Tibial nerve (tissue), 4 donors: ENCODE results near the gene NME7. TPM values are rescaled to one million over a fixed set of nuclear protein-coding genes. Genes with fewer than 3 reads are reported as not detected.

Experiments used
- DNase-seq, 2 donors: peaks; one replicate each; pipeline ENCODE4 v3.0.0-alpha.2; 2019; ENCODE audit warnings: low spot score in 2 of 2
- H3K27ac ChIP-seq, 4 donors: fragments of 200-600 bp; sonication (generic) in 3 of 4; one replicate each; pipeline ENCODE4 v1.5.1; 2017 to 2019; ENCODE audit warnings: mild to moderate bottlenecking in 1 of 4
- H3K27me3 ChIP-seq, 2 donors: fragments of 200-600 bp; sonication (generic) in 1 of 2; one replicate each; pipeline versions ENCODE4 v1.5.1 to v1.6.0; 2017 to 2019
- H3K36me3 ChIP-seq, 3 donors: fragments of 200-600 bp; sonication (generic); one replicate each; pipeline ENCODE4 v1.5.1; 2018 to 2019
- H3K4me1 ChIP-seq, 4 donors: fragments of 200-600 bp; sonication (generic) in 3 of 4; one replicate each; pipeline ENCODE4 v1.5.1; 2017 to 2019
- H3K4me3 ChIP-seq, 4 donors: fragments of 200-600 bp; sonication (generic) in 3 of 4; one replicate each; pipeline ENCODE4 v1.5.1; 2017 to 2019; ENCODE audit warnings: mild to moderate bottlenecking in 1 of 4, moderate library complexity in 1 of 4
- H3K9me3 ChIP-seq, 4 donors: fragments of 200-600 bp; sonication (generic) in 3 of 4; one replicate each; pipeline ENCODE4 v1.5.1; 2017 to 2019
- EP300 ChIP-seq, 2 donors: sonication (generic); formaldehyde crosslinking; IDR thresholded peaks; one replicate each; pipeline ENCODE4 v1.6.1; 2017; ENCODE audit warnings: antibody characterized with exemption in 2 of 2, mild to moderate bottlenecking in 1 of 2
- POLR2A ChIP-seq, 2 donors: fragments of 450-650 bp; IDR thresholded peaks; one replicate each; pipeline ENCODE4 v1.6.1; 2017; ENCODE audit warnings: antibody characterized with exemption in 2 of 2, mild to moderate bottlenecking in 2 of 2, moderate library complexity in 2 of 2
- WGBS, 2 donors: methylation state at CpG; one replicate each; pipeline ENCODE4 v1.1.5; 2018; 5-methylcytosine and 5-hydroxymethylcytosine counted together
- total RNA-seq, 4 donors: library from RNA; depleted of rRNA; stranded (reverse); fragments of >200 nt; gene quantifications; one replicate each; pipeline ENCODE4 v1.1.0, GENCODE V29; 2016
- TF ChIP-seq, protein P1 (sequence below), 5 experiments: fragments of 200-600 bp in 3 of 5; fragments of 450-650 bp in 2 of 5; sonication (generic) in 3 of 5; IDR thresholded peaks; one replicate each; pipeline ENCODE4 v1.5.1; 2016 to 2019; ENCODE audit warnings: antibody characterized with exemption in 5 of 5, mild to moderate bottlenecking in 3 of 5, moderate library complexity in 2 of 5

NME7 gene
- total RNA-seq, 4 donors from 2014 or later, result 8.2 to 26.2 (median 17.5) TPM

DNA sequence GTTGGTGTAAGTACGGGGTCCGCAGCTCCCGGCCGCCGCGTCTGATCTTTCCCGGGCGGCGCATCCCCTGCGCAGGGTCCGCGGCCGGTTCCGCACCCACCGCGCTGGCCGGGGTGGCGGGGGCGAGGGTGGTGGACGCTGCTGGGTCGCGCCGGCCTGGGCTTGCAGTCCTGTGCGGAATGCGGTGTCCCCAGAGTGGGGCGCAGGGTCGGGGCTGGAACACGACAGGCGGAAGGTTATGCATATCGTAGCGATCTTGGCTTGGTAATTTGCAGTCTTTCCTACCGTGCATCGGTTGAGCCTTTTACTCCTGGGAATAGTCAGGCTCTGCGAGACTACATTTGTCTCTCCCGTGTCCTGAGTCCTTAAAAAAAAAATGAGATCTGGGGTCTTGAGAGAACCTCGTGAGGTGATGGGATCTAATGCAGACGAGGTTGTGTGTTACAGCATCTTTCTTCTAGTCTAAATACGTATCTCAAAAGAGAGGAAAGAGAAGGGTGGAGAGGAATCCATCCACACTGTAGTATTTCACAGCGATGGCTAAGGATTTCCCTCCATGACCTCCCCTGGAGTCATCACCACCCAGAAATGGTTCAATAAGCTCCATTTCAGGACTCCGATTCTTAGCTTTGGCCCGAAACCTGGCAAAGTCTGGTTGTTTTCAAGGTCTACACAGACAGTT, 260.5 kb downstream of the NME7 start:
- no peaks in the 10 kb centered on the region for H3K36me3 ChIP-seq
- WGBS, 2 donors, result 2% methylated on average over 24 to 41 of the region's 41 CpGs
- no peak for DNase-seq
- no peaks in the 10 kb centered on the region for H3K9me3 ChIP-seq
- H3K4me1 ChIP-seq, result peaks cover 0 to 71% (median 20%) of the 10 kb centered on the region in 4 donors
- no peaks in the 10 kb centered on the region for H3K27me3 ChIP-seq
- peak overlapping the region; percentile 71 to 78 (median 74) for H3K4me3 ChIP-seq
- H3K27ac ChIP-seq, result peak overlapping the region; percentile 56 to 87 (median 84)
- no peak for TF ChIP-seq POLR2A (IDR thresholded peaks at IDR 0.05)
- no peak for TF ChIP-seq EP300 (IDR thresholded peaks at IDR 0.05)
- TF ChIP-seq, protein P1, sequence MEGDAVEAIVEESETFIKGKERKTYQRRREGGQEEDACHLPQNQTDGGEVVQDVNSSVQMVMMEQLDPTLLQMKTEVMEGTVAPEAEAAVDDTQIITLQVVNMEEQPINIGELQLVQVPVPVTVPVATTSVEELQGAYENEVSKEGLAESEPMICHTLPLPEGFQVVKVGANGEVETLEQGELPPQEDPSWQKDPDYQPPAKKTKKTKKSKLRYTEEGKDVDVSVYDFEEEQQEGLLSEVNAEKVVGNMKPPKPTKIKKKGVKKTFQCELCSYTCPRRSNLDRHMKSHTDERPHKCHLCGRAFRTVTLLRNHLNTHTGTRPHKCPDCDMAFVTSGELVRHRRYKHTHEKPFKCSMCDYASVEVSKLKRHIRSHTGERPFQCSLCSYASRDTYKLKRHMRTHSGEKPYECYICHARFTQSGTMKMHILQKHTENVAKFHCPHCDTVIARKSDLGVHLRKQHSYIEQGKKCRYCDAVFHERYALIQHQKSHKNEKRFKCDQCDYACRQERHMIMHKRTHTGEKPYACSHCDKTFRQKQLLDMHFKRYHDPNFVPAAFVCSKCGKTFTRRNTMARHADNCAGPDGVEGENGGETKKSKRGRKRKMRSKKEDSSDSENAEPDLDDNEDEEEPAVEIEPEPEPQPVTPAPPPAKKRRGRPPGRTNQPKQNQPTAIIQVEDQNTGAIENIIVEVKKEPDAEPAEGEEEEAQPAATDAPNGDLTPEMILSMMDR (IDR thresholded peaks at IDR 0.05), result no peak

- 1 to 3% methylated on average over 22 to 77 of the region's 100 CpGs for WGBS, 2 donors
- Histone ChIP-seq H3K27me3 (no peaks in the 10 kb centered on the region), H3K36me3 (no peaks in the 10 kb centered on the region), H3K27ac (peak within 1 kb of the TSS; percentile 56 to 87 (median 84)), H3K4me1 (peaks cover 0 to 66% (median 19%) of the 10 kb centered on the region in 4 donors), H3K4me3 (peak within 1 kb of the TSS; percentile 71 to 78 (median 74)), H3K9me3 (no peaks in the 10 kb centered on the region)
- TF ChIP-seq POLR2A (IDR thresholded peaks at IDR 0.05), result peak; percentile 86
- peak in 1 of 2 donors; percentile 90 for TF ChIP-seq EP300 (IDR thresholded peaks at IDR 0.05)
- TF ChIP-seq, protein P1 (IDR thresholded peaks at IDR 0.05), result peak; percentile 66 to 88 (median 87)
- peak; percentile 64 to 71 for DNase-seq
Measured at GRCh38 chr1:169106095-169106920, 261.3 kb downstream of the NME7 start, which contains the start of gene ATP1B1. Gene ATP1B1, plus strand, starts transcription at chr1:169106690. Its CDS starts 140 bp downstream, at chr1:169106830.

DNA sequence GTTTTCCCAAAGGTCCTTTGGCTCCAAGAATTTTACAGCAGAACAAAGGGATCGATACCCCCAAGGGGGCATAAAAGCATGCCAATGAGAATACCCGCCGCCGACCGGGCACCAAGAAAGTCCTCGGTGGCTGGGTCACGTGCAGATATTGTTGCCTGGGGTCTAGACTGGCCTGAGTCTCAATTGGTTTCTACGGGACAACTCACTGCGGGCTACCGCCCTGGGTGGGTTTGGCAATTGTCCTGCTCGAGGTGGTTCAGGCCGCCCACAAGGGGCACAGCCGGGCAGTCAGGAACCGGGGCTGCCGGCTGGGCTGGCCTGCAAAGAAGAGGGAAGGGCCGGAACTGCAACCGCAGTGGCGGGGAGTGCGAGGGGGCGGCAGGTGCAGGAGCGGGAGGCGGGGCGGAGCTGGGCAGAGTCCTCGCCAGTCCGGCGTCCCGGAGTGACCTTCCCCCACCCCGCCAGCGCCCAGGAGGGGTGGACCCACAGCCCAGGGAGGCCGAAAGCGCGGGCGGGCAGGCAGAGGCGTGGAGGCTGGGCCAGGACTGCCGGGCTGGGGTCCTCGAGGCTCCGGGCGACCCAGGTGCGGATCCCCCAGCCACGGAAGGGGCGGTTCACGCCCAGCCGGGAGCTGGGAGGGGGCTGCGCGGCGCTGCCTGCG, 262.0 kb downstream of the NME7 start:
- no peak for TF ChIP-seq EP300 (IDR thresholded peaks at IDR 0.05)
- no peak for TF ChIP-seq POLR2A (IDR thresholded peaks at IDR 0.05)
- TF ChIP-seq, protein P1 (IDR thresholded peaks at IDR 0.05), result no peak
- Histone ChIP-seq H3K36me3 (no peaks in the 10 kb centered on the region), H3K9me3 (no peaks in the 10 kb centered on the region), H3K4me3 (peak overlapping the region; percentile 71 to 78 (median 74)), H3K27me3 (no peaks in the 10 kb centered on the region), H3K4me1 (peaks cover 0 to 64% (median 16%) of the 10 kb centered on the region in 4 donors), H3K27ac (peak overlapping the region; percentile 56 to 87 (median 84))
- WGBS, 2 donors, result 4 to 10% methylated on average over 22 to 37 of the region's 47 CpGs
- peak in 1 of 2 donors; percentile 26 for DNase-seq

DNA sequence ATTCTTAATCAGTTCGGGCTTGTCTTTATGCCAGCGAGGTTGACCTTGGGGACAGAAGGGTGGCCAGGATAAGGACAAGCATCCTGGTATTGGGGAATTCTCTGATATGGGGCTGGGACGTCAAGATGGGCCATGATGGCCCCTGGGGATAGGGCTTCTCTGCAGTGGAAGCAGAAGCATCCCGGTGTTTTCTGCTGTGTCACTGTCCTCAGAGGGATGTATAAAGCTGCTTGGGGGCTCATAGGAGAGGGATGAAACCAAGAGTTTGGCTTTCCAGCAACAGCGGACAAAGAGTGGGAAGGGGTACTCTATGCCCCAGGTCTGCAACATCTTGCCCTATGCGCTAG, 262.5 kb downstream of the NME7 start:
- Histone ChIP-seq H3K9me3 (no peaks in the 10 kb centered on the region), H3K4me1 (peaks cover 0 to 59% (median 14%) of the 10 kb centered on the region in 4 donors), H3K36me3 (no peaks in the 10 kb centered on the region), H3K27me3 (no peaks in the 10 kb centered on the region), H3K27ac (peak overlapping the region in 3 of 4 donors; percentile 82 to 87 (median 87)), H3K4me3 (peak overlapping the region in 2 of 4 donors; percentile 74 to 78)
- TF ChIP-seq POLR2A (IDR thresholded peaks at IDR 0.05) (no peak), EP300 (IDR thresholded peaks at IDR 0.05) (no peak)
- TF ChIP-seq, protein P1 (IDR thresholded peaks at IDR 0.05), result no peak
- 63 to 67% methylated on average over 6 of the region's 6 CpGs for WGBS, 2 donors
- no peak for DNase-seq
